Neural cell (in vitro differentiated cells): ENCODE results near the gene PLCB1. TPM values are rescaled to one million over a fixed set of nuclear protein-coding genes. Genes with fewer than 3 reads are reported as not detected.

ENCODE experiments used
- H2AFZ ChIP-seq: fragments of 200-600, 300-800 bp; sonication (generic), shearing (Covaris generic); 2 replicates; pipeline ENCODE4 v1.6.0; 2014; ENCODE audit warnings: low read depth, mild to moderate bottlenecking, antibody characterized with exemption, low read length, moderate library complexity
- H3F3A ChIP-seq: fragments of 200-600 bp; shearing (Covaris generic); 2 replicates; pipeline ENCODE4 v1.6.1; 2016; ENCODE audit warnings: mild to moderate bottlenecking, moderate library complexity, mixed read lengths, antibody characterized with exemption, low read length; ENCODE audit not compliant: insufficient read depth, poor library complexity, severe bottlenecking
- H3K27ac ChIP-seq: fragments of 200-600, 300-800 bp; sonication (generic), shearing (Covaris generic); 2 replicates; pipeline ENCODE4 v1.5.1; 2014; ENCODE audit warnings: mild to moderate bottlenecking, low read length, moderate library complexity
- H3K27me3 ChIP-seq: fragments of 300-800, 200-600 bp; sonication (generic), shearing (Covaris generic); 2 replicates; pipeline ENCODE4 v1.6.0; 2014; ENCODE audit warnings: mild to moderate bottlenecking, low read depth, low read length, moderate library complexity; ENCODE audit not compliant: insufficient read depth
- H3K36me3 ChIP-seq: fragments of 300-800, 200-600 bp; sonication (generic), shearing (Covaris generic); 2 replicates; pipeline ENCODE4 v1.5.1; 2014; ENCODE audit warnings: mild to moderate bottlenecking, antibody characterized with exemption, low read length, moderate library complexity; ENCODE audit not compliant: insufficient read depth
- H3K4me2 ChIP-seq: fragments of 300-800, 200-600 bp; sonication (generic), shearing (Covaris generic); 2 replicates; pipeline ENCODE4 v1.6.0; 2014; ENCODE audit warnings: mild to moderate bottlenecking, low read length
- H3K4me3 ChIP-seq: fragments of 300-800, 200-600 bp; sonication (generic), shearing (Covaris generic); 2 replicates; pipeline ENCODE4 v1.5.1; 2014; ENCODE audit warnings: mild to moderate bottlenecking, low read length, moderate library complexity
- H3K79me2 ChIP-seq: fragments of 200-600 bp; shearing (Covaris generic); replicated peaks from 2 replicates; pipeline ENCODE4 v1.6.0; 2014; ENCODE audit warnings: mild to moderate bottlenecking, low read length, moderate library complexity; ENCODE audit not compliant: insufficient read depth
- H3K9ac ChIP-seq: fragments of 300-800, 200-600 bp; sonication (generic), shearing (Covaris generic); 2 replicates; pipeline ENCODE4 v1.6.1; 2016; ENCODE audit warnings: mild to moderate bottlenecking, low read length, mixed read lengths
- H3K9me2 ChIP-seq: fragments of 200-600 bp; shearing (Covaris generic); 2 replicates; pipeline ENCODE4 v1.6.1; 2016; ENCODE audit warnings: mild to moderate bottlenecking, low read length, mixed read lengths; ENCODE audit not compliant: insufficient read depth
- H3K9me3 ChIP-seq: fragments of 200-600, 300-800 bp; sonication (generic), shearing (Covaris generic); 2 replicates; pipeline ENCODE4 v1.6.1; 2016; ENCODE audit warnings: mild to moderate bottlenecking, mixed run types, low read length, moderate library complexity, mixed read lengths
- H4K20me1 ChIP-seq: fragments of 200-600 bp; shearing (Covaris generic); 2 replicates; pipeline ENCODE4 v1.6.1; 2016; ENCODE audit warnings: mild to moderate bottlenecking, mixed run types; ENCODE audit not compliant: insufficient read depth
- EP300 ChIP-seq: fragments of 450-650 bp; conservative IDR thresholded peaks from 2 replicates; pipeline ENCODE4 v1.6.1; 2014; ENCODE audit warnings: antibody characterized with exemption, mild to moderate bottlenecking, moderate library complexity; ENCODE audit not compliant: poor library complexity, severe bottlenecking
- EZH2 ChIP-seq: fragments of 200-600, 300-800 bp; shearing (Covaris generic), sonication (generic); IDR thresholded peaks from 2 replicates; pipeline ENCODE4 v1.6.1; 2014; ENCODE audit warnings: antibody characterized with exemption, low read length, borderline replicate concordance, mild to moderate bottlenecking; ENCODE audit not compliant: insufficient read depth, poor library complexity, severe bottlenecking
- MXI1 ChIP-seq: fragments of 450-650 bp; conservative IDR thresholded peaks from 2 replicates; pipeline ENCODE4 v1.6.1; 2014; ENCODE audit warnings: antibody characterized with exemption, mild to moderate bottlenecking; ENCODE audit not compliant: poor library complexity, severe bottlenecking
- POLR2AphosphoS5 ChIP-seq: IDR thresholded peaks from 2 replicates; pipeline ENCODE4 v1.6.1; 2012
- RAD21 ChIP-seq: fragments of 450-650 bp; conservative IDR thresholded peaks from 2 replicates; pipeline ENCODE4 v1.6.1; 2014; ENCODE audit warnings: antibody characterized with exemption, mild to moderate bottlenecking, moderate library complexity
- REST ChIP-seq: IDR thresholded peaks from 2 replicates; pipeline ENCODE4 v1.6.1; 2012; ENCODE audit warnings: borderline replicate concordance
- SMC3 ChIP-seq: fragments of 450-650 bp; conservative IDR thresholded peaks from 2 replicates; pipeline ENCODE4 v1.6.1; 2014; ENCODE audit warnings: antibody characterized with exemption, mild to moderate bottlenecking, moderate library complexity; ENCODE audit not compliant: poor library complexity
- TAF1 ChIP-seq: IDR thresholded peaks from 2 replicates; pipeline ENCODE4 v1.6.1; 2012; ENCODE audit warnings: low read depth
- polyA plus RNA-seq: library from polyadenylated mRNA; depleted of rRNA; stranded (reverse); fragments of >200 nt; gene quantifications from 2 replicates; pipeline ENCODE4 v1.2.3, GENCODE V29; 2014
- TF ChIP-seq, protein P1 (sequence below): fragments of 450-650 bp; IDR thresholded peaks from 2 replicates; pipeline ENCODE4 v1.5.1; 2014; ENCODE audit warnings: antibody characterized with exemption, mild to moderate bottlenecking, moderate library complexity; ENCODE audit not compliant: poor library complexity, severe bottlenecking

The PLCB1 gene
- polyA plus RNA-seq, 1 donor from 2014 or later = 11.4 TPM

GRCh38 chr20:8424010-8424409, 291.9 kb downstream of the PLCB1 start:
- Histone ChIP-seq H3K4me2 (no peak overlapping the region), H3K9ac (no peak overlapping the region), H3K9me3 (no peaks in the 10 kb centered on the region), H3K9me2 (no peaks in the 10 kb centered on the region), H4K20me1 (no peaks in the 10 kb centered on the region), H3K36me3 (no peaks in the 10 kb centered on the region), H3K27me3 (no peaks in the 10 kb centered on the region), H3F3A (no peaks in the 10 kb centered on the region), H3K27ac (no peak overlapping the region), H3K4me3 (no peak overlapping the region), H3K79me2 (no peaks in the 10 kb centered on the region), H2AFZ (no peak overlapping the region)
- no peak for TF ChIP-seq REST
- TF ChIP-seq EZH2 = no peak
- no peak for TF ChIP-seq TAF1
- TF ChIP-seq POLR2AphosphoS5 = no peak
- no peak for TF ChIP-seq SMC3
- TF ChIP-seq, protein P1, sequence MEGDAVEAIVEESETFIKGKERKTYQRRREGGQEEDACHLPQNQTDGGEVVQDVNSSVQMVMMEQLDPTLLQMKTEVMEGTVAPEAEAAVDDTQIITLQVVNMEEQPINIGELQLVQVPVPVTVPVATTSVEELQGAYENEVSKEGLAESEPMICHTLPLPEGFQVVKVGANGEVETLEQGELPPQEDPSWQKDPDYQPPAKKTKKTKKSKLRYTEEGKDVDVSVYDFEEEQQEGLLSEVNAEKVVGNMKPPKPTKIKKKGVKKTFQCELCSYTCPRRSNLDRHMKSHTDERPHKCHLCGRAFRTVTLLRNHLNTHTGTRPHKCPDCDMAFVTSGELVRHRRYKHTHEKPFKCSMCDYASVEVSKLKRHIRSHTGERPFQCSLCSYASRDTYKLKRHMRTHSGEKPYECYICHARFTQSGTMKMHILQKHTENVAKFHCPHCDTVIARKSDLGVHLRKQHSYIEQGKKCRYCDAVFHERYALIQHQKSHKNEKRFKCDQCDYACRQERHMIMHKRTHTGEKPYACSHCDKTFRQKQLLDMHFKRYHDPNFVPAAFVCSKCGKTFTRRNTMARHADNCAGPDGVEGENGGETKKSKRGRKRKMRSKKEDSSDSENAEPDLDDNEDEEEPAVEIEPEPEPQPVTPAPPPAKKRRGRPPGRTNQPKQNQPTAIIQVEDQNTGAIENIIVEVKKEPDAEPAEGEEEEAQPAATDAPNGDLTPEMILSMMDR = no peak
- TF ChIP-seq RAD21 = no peak
- no peak for TF ChIP-seq MXI1
- TF ChIP-seq EP300 = no peak

- H3K9me2 ChIP-seq = no peaks in the 10 kb centered on the region
- no peak overlapping the region for H3K27ac ChIP-seq
- no peak overlapping the region for H3K4me2 ChIP-seq
- TF ChIP-seq REST (no peak), RAD21 (no peak), POLR2AphosphoS5 (no peak), TAF1 (no peak), SMC3 (no peak), EZH2 (no peak), EP300 (no peak), MXI1 (no peak)
- TF ChIP-seq, protein P1 = no peak
- H3K79me2 ChIP-seq = no peaks in the 10 kb centered on the region
- H3K9me3 ChIP-seq = no peaks in the 10 kb centered on the region
- no peak overlapping the region for H2AFZ ChIP-seq
- H3F3A ChIP-seq = no peaks in the 10 kb centered on the region
- no peaks in the 10 kb centered on the region for H3K36me3 ChIP-seq
- no peak overlapping the region for H3K4me3 ChIP-seq
- H4K20me1 ChIP-seq = no peaks in the 10 kb centered on the region
- H3K27me3 ChIP-seq = no peaks in the 10 kb centered on the region
- no peak overlapping the region for H3K9ac ChIP-seq
These were observed 292.9 kb downstream of the PLCB1 start for GRCh38 chr20:8425016-8425415.
